D341Med (cell line): ENCODE data around the gene TTC39B.

ENCODE experiments used
- DNase-seq: peaks from one replicate; pipeline ENCODE4 v3.0.0; 2012; ENCODE audit warnings: low spot score

The TTC39B gene

GRCh38 chr9:15300218-15300617, 6.8 kb downstream of the TTC39B start:
- DNase-seq: no peak

GRCh38 chr9:15299374-15299939, 7.6 kb downstream of the TTC39B start:
- DNase-seq: no peak

GRCh38 chr9:15298362-15298761, 8.7 kb downstream of the TTC39B start:
- no peak for DNase-seq

- no peak for DNase-seq
Observed at GRCh38 chr9:15295761-15296405, 11.1 kb downstream of the TTC39B start.

- no peak for DNase-seq
Observed at GRCh38 chr9:15294604-15295003, 12.4 kb downstream of the TTC39B start.

- no peak for DNase-seq
Observed at GRCh38 chr9:15293804-15294316, 13.2 kb downstream of the TTC39B start.

- no peak for DNase-seq
Observed at GRCh38 chr9:15293084-15293483, 13.9 kb downstream of the TTC39B start.

GRCh38 chr9:15289603-15290002, 17.4 kb downstream of the TTC39B start:
- DNase-seq: no peak

GRCh38 chr9:15287309-15287708, 19.7 kb downstream of the TTC39B start:
- DNase-seq: no peak

GRCh38 chr9:15286161-15286821, 20.7 kb downstream of the TTC39B start:
- no peak for DNase-seq

- no peak for DNase-seq
Observed at GRCh38 chr9:15282567-15283285, 24.3 kb downstream of the TTC39B start.

- DNase-seq: no peak
Observed at GRCh38 chr9:15280647-15281046, 26.4 kb downstream of the TTC39B start.

- no peak for DNase-seq
Observed at GRCh38 chr9:15278839-15279238, 28.2 kb downstream of the TTC39B start.

GRCh38 chr9:15278091-15278687, 28.8 kb downstream of the TTC39B start:
- DNase-seq: no peak

- no peak for DNase-seq
Observed at GRCh38 chr9:15277400-15278090, 29.5 kb downstream of the TTC39B start.

- no peak for DNase-seq
Observed at GRCh38 chr9:15276328-15276938, 30.6 kb downstream of the TTC39B start.

GRCh38 chr9:15274425-15274824, 32.6 kb downstream of the TTC39B start:
- no peak for DNase-seq

GRCh38 chr9:15272377-15272928, 34.6 kb downstream of the TTC39B start:
- no peak for DNase-seq

GRCh38 chr9:15271403-15271802, 35.6 kb downstream of the TTC39B start:
- no peak for DNase-seq

- DNase-seq: no peak
Observed at GRCh38 chr9:15268782-15269181, 38.2 kb downstream of the TTC39B start.

GRCh38 chr9:15268317-15268716, 38.7 kb downstream of the TTC39B start:
- no peak for DNase-seq
